DND-41 (cell line): ENCODE results near the gene RUVBL2.
"Not testable (repeated sequence)": the region's sequence is repeated elsewhere in the genome, so short reads cannot be mapped to it uniquely, and the experiment has no call there.

Source experiments
- CTCF ChIP-seq: IDR thresholded peaks from 2 replicates; pipeline ENCODE4 v1.5.1; 2012; ENCODE audit warnings: borderline replicate concordance, low read length, moderate library complexity, mild to moderate bottlenecking; ENCODE audit not compliant: poor library complexity, severe bottlenecking; ENCODE audit errors: extremely low read depth
- EZH2 ChIP-seq: IDR thresholded peaks from 3 replicates; pipeline ENCODE4 v1.6.1; 2012; ENCODE audit warnings: borderline replicate concordance, low read depth, mild to moderate bottlenecking, moderate library complexity, low read length, inconsistent platforms; ENCODE audit not compliant: severe bottlenecking

- TF ChIP-seq CTCF, EZH2: not testable (repeated sequence)
Measured at GRCh38 chr19:49028686-49029085, 35.0 kb downstream of the RUVBL2 start.
